Erythroblast (primary cell): ENCODE data around the gene SAMD4B.

ENCODE experiments used
- GATA1 ChIP-seq: IDR thresholded peaks from 2 replicates; pipeline ENCODE4 v1.6.1; 2011; ENCODE audit warnings: low read depth, mild to moderate bottlenecking, control low read depth, low read length, moderate library complexity
- POLR2A ChIP-seq: IDR thresholded peaks from 2 replicates; pipeline ENCODE4 v1.6.1; 2011; ENCODE audit warnings: mild to moderate bottlenecking, low read length

DNA sequence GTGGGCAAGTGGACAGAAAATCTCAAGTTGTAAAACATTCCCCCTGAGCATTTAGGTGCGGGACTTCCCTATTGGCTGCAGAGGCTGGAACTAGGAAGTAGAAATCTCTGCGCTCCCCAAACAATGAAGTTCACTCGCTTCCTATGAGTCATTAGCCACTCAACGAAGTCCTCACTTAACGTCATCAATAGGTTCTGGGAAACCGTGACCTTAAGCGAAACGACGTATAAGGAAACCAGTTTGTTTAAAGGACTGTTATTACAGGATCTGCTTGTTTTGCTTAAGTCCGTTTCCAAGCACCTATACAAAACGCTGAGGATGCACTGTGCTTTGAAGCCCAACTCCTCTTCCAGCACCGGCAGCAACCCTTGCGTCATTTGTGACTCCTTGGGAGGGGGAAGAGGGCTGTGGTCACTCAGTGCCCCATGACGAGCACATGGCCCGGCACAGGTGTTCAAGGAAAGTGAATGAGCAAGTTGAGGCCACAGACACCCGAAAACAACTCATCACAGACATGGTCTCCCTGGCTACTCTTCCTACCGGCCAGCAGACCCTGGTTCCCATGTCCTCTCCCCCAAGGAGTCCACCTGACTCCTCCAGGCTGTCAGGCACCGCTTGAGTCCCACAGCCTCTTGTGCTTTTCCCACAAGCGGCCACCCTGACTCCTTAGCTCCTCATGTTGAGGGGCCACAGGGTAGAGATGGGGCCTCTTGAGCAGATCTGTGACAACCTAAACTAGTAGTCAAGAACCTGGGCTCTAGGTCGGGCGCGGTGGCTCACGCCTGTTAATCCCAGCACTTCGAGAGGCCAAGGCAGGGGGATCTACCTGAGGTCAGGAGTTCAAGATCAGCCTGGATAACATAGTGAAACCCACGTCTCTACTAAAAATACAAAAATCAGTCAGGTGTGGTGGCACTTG, 88.7 kb downstream of the SAMD4B start:
- TF ChIP-seq POLR2A = peak; percentile 38
- no peak for TF ChIP-seq GATA1
